Measurements from ENCODE around the gene TIGD3.

- TF ChIP-seq, protein P1, sequence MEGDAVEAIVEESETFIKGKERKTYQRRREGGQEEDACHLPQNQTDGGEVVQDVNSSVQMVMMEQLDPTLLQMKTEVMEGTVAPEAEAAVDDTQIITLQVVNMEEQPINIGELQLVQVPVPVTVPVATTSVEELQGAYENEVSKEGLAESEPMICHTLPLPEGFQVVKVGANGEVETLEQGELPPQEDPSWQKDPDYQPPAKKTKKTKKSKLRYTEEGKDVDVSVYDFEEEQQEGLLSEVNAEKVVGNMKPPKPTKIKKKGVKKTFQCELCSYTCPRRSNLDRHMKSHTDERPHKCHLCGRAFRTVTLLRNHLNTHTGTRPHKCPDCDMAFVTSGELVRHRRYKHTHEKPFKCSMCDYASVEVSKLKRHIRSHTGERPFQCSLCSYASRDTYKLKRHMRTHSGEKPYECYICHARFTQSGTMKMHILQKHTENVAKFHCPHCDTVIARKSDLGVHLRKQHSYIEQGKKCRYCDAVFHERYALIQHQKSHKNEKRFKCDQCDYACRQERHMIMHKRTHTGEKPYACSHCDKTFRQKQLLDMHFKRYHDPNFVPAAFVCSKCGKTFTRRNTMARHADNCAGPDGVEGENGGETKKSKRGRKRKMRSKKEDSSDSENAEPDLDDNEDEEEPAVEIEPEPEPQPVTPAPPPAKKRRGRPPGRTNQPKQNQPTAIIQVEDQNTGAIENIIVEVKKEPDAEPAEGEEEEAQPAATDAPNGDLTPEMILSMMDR (conservative IDR thresholded peaks at IDR 0.05 in 1 of 2, IDR thresholded peaks at IDR 0.05 in 1 of 2; ENCODE audit: low read depth in 1 of 2, low read length in 2 of 2) = no peak
- no peak for TF ChIP-seq EZH2 (IDR thresholded peaks at IDR 0.05; ENCODE audit: low read length, missing control alignments)
These were observed 12.7 kb upstream of the TIGD3 start for GRCh38 chr11:65341856-65342255.
